ENCODE data around the gene RFTN1. TPM values are rescaled to one million over a fixed set of nuclear protein-coding genes. Genes with fewer than 3 reads are reported as not detected.

Gene RFTN1
- total RNA-seq, 2 experiments from 2014 or later: 81.8 to 152 TPM

DNA sequence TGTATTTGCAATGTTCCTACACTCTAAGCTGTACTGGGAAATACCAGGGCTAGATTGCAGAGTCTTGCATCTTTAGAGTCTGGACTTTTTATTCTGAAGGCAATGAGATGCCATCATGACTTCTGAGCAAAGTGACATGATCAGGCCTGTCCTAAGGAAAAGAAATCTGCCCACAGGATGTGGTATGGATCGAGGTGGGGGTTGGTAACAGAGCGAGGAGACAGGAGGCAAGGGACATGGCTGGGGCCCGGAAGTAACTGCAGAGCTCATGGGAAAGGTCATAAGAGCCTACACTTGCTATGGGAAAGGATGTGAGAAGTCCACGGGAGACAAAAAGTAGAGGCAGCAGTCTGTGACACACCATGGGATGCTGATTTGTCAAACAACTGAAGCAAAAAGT, 126.9 kb downstream of the RFTN1 start:
- CTCF ChIA-PET (ENCODE audit: unreplicated experiment): no interaction called here
- Histone ChIP-seq H3K27ac (ENCODE audit: low read depth, low read length, poor library complexity, severe bottlenecking) (peak overlapping the region; percentile 18), H3K4me3 (ENCODE audit: low read depth, low read length, poor library complexity, severe bottlenecking) (no peak overlapping the region), H4K20me1 (ENCODE audit: insufficient read depth, low read length) (no peaks in the 10 kb centered on the region), H2AFZ (ENCODE audit: low read length) (no peak overlapping the region), H3K9me3 (ENCODE audit: low read length) (no peaks in the 10 kb centered on the region), H3K4me2 (ENCODE audit: low read length) (no peak overlapping the region), H3K9me2 (ENCODE audit: insufficient read depth, low read length) (no peaks in the 10 kb centered on the region), H3K79me2 (ENCODE audit: insufficient read depth, low read depth, low read length) (peaks cover 73% of the 10 kb centered on the region), H3K4me1 (ENCODE audit: insufficient read depth, low read length, poor library complexity, severe bottlenecking) (peaks cover 45% of the 10 kb centered on the region), H3K36me3 (ENCODE audit: insufficient read depth, low read length) (peaks cover 95% of the 10 kb centered on the region)
- no peak for DNase-seq (ENCODE audit: low spot score)
- POLR2A ChIA-PET: no interaction called here
- intact Hi-C loops (cut with micrococcal nuclease; ENCODE audit: unreplicated experiment): no loop called here
- TF ChIP-seq EZH2phosphoT487 (IDR thresholded peaks at IDR 0.05; ENCODE audit: borderline replicate concordance, low read depth, low read length): no peak
- TF ChIP-seq, protein P1, sequence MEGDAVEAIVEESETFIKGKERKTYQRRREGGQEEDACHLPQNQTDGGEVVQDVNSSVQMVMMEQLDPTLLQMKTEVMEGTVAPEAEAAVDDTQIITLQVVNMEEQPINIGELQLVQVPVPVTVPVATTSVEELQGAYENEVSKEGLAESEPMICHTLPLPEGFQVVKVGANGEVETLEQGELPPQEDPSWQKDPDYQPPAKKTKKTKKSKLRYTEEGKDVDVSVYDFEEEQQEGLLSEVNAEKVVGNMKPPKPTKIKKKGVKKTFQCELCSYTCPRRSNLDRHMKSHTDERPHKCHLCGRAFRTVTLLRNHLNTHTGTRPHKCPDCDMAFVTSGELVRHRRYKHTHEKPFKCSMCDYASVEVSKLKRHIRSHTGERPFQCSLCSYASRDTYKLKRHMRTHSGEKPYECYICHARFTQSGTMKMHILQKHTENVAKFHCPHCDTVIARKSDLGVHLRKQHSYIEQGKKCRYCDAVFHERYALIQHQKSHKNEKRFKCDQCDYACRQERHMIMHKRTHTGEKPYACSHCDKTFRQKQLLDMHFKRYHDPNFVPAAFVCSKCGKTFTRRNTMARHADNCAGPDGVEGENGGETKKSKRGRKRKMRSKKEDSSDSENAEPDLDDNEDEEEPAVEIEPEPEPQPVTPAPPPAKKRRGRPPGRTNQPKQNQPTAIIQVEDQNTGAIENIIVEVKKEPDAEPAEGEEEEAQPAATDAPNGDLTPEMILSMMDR (conservative IDR thresholded peaks at IDR 0.05; ENCODE audit: low read length): no peak
- no TSS peak for BruUV-seq (replicated peaks)

- Histone ChIP-seq H3K36me3 (ENCODE audit: insufficient read depth, low read length) (peaks cover 95% of the 10 kb centered on the region), H3K9me2 (ENCODE audit: insufficient read depth, low read length) (no peaks in the 10 kb centered on the region), H3K27ac (ENCODE audit: low read depth, low read length, poor library complexity, severe bottlenecking) (no peak overlapping the region), H3K9me3 (ENCODE audit: low read length) (no peaks in the 10 kb centered on the region), H3K4me2 (ENCODE audit: low read length) (no peak overlapping the region), H4K20me1 (ENCODE audit: insufficient read depth, low read length) (no peaks in the 10 kb centered on the region), H3K4me1 (ENCODE audit: insufficient read depth, low read length, poor library complexity, severe bottlenecking) (peaks cover 59% of the 10 kb centered on the region), H2AFZ (ENCODE audit: low read length) (no peak overlapping the region), H3K79me2 (ENCODE audit: insufficient read depth, low read depth, low read length) (peaks cover 73% of the 10 kb centered on the region; the same call in 1 of the 2 replicates), H3K4me3 (ENCODE audit: low read depth, low read length, poor library complexity, severe bottlenecking) (no peak overlapping the region)
- no TSS peak for BruUV-seq (replicated peaks)
- CTCF ChIA-PET (ENCODE audit: unreplicated experiment): no interaction called here
- POLR2A ChIA-PET: interaction anchor here (0.8 to 1.5 kb wide), 4 partner anchors 10 to 99 kb away, joined by 3 to 8 read pairs (median 6); no protein-coding TSS in a partner anchor
- intact Hi-C loops (cut with micrococcal nuclease; ENCODE audit: unreplicated experiment): no loop called here
- TF ChIP-seq EZH2phosphoT487 (IDR thresholded peaks at IDR 0.05; ENCODE audit: borderline replicate concordance, low read depth, low read length): no peak
- TF ChIP-seq, protein P1 (conservative IDR thresholded peaks at IDR 0.05; ENCODE audit: low read length): no peak
- no peak for DNase-seq (ENCODE audit: low spot score)
Measured at GRCh38 chr3:16385151-16385550, 128.3 kb downstream of the RFTN1 start.

DNA sequence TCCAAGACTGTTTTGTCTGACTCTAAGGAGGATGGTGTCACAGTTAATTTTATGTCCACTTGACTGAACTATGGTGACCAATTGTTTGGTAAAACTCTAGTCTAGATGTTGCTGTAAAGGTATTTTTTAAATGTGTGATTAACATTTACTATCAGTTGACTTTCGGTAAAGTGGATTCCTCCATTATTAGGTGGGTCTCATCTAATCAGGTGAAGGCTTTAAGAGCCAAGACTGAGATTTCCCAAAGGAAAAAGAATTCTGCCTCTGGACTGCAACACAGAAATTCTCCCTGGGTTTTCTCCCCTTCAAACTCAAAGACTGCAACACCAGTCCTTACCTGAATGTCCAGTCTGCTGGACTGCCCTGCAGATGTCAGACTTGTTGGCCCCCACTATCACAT, 129.6 kb downstream of the RFTN1 start:
- Histone ChIP-seq H4K20me1 (ENCODE audit: insufficient read depth, low read length) (no peaks in the 10 kb centered on the region), H3K4me3 (ENCODE audit: low read depth, low read length, poor library complexity, severe bottlenecking) (no peak overlapping the region), H3K9me3 (ENCODE audit: low read length) (no peaks in the 10 kb centered on the region), H3K79me2 (ENCODE audit: insufficient read depth, low read depth, low read length) (peaks cover 70% of the 10 kb centered on the region; the same call in 1 of the 2 replicates), H3K36me3 (ENCODE audit: insufficient read depth, low read length) (peaks cover 89% of the 10 kb centered on the region), H3K27ac (ENCODE audit: low read depth, low read length, poor library complexity, severe bottlenecking) (no peak overlapping the region), H3K9me2 (ENCODE audit: insufficient read depth, low read length) (no peaks in the 10 kb centered on the region), H3K4me2 (ENCODE audit: low read length) (no peak overlapping the region), H3K4me1 (ENCODE audit: insufficient read depth, low read length, poor library complexity, severe bottlenecking) (peaks cover 68% of the 10 kb centered on the region), H2AFZ (ENCODE audit: low read length) (no peak overlapping the region)
- CTCF ChIA-PET (ENCODE audit: unreplicated experiment): no interaction called here
- DNase-seq (ENCODE audit: low spot score): no peak
- BruUV-seq (replicated peaks): no TSS peak
- POLR2A ChIA-PET: no interaction called here
- no peak for TF ChIP-seq EZH2phosphoT487 (IDR thresholded peaks at IDR 0.05; ENCODE audit: borderline replicate concordance, low read depth, low read length)
- TF ChIP-seq, protein P1 (conservative IDR thresholded peaks at IDR 0.05; ENCODE audit: low read length): no peak
- intact Hi-C loops (cut with micrococcal nuclease; ENCODE audit: unreplicated experiment): no loop called here

Data from OCI-LY7 (cell line).